HTERT RPE-1 (cell line): Measurements from ENCODE around the gene MRPL34.

ENCODE experiments used
- in situ Hi-C: fragments of 300-500 bp; cut with MboI; formaldehyde crosslinking; loops from 4 replicates; pipeline ENCODE4 v1.14.3; 2020; ENCODE audit warnings: low sequenced_read_pairs

MRPL34 gene

GRCh38 chr19:17327654-17328516 is 22.2 kb downstream of the MRPL34 start:
- in situ Hi-C loops = no loop called here

GRCh38 chr19:17328517-17329365 is 23.1 kb downstream of the MRPL34 start:
- in situ Hi-C loops = no loop called here

DNA sequence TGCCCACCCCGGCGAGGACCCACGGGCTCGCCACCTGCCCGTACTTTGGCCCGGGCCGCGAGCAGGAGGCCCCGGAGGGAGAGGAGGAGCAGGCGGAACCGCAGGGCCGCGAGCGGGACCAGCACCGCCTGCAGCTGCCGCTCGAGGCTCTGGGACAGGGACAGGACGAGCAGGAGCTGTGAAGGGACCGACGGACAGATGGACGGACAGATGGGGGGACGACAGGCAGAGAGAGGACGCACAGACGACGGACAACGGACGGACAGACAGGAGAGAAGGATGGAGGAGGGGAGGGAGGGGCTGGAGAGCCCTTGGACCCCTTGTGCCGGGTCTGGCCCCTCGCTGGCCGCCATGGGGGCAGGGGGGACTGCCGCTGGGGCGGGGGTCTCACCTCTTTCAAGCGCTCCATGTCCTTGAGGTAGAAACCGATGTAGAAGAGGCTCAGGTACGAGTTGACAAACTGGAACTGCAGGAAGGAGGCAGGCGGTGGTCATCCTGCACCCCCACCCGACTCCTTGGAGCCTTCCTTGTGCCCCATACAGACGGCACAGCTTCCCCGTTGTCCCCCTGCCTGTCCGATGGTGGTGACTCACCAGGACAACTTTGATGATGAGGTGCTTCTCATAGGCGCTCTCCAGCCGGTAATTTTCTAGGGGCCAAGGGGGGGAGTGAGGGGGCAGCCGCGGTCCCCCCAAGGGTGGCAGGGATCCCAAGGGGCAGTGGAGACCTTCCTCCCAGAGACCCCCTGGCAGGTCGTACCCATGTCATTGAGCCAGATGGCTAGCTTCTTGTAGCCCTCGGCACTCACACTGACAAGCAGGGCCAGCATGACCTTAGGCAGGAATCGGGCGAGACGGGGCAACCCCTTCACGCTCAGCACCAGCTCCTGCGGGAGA is 23.9 kb downstream of the MRPL34 start:
- in situ Hi-C loops = no loop called here

DNA sequence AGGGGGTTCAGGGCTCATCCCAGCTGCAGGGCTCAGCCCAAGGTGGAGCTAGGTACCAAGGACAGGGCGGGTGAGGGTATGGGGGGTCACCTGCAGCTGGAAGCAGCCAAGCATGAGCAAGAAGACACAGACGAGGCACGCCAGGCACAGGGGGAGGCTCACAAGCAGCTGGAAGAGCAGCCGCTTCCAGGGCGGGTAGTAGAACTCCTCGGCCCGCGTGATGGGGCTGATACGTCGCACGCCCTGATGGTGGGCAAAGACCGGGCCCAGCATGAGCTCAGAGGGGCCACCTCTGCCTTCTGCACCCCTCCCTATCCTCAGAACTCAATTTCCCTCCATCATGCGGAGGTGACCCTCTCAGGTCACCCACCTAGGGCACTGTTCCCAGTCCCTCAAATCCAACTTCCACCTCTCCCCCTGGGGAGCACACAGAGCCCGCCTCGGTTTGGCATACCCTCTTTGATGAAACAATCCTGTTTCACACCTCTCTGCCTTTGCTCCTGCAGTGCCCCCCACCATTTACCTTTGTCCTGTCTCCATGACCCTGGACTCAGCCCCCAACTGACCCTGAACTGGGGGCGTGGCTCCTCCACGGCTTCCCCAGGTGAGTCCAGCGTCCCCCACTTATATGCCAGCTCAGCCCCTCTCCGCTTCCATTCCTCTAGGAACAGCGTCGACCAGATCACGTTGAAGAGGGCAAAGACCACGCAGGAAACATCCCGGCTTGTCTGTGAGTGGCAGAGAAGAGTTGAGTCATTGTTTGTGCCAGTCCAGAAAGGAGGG is 24.8 kb downstream of the MRPL34 start:
- in situ Hi-C loops = no loop called here

GRCh38 chr19:17331045-17331558 is 25.4 kb downstream of the MRPL34 start:
- in situ Hi-C loops = no loop called here

GRCh38 chr19:17332360-17332676 is 26.6 kb downstream of the MRPL34 start:
- in situ Hi-C loops = no loop called here

DNA sequence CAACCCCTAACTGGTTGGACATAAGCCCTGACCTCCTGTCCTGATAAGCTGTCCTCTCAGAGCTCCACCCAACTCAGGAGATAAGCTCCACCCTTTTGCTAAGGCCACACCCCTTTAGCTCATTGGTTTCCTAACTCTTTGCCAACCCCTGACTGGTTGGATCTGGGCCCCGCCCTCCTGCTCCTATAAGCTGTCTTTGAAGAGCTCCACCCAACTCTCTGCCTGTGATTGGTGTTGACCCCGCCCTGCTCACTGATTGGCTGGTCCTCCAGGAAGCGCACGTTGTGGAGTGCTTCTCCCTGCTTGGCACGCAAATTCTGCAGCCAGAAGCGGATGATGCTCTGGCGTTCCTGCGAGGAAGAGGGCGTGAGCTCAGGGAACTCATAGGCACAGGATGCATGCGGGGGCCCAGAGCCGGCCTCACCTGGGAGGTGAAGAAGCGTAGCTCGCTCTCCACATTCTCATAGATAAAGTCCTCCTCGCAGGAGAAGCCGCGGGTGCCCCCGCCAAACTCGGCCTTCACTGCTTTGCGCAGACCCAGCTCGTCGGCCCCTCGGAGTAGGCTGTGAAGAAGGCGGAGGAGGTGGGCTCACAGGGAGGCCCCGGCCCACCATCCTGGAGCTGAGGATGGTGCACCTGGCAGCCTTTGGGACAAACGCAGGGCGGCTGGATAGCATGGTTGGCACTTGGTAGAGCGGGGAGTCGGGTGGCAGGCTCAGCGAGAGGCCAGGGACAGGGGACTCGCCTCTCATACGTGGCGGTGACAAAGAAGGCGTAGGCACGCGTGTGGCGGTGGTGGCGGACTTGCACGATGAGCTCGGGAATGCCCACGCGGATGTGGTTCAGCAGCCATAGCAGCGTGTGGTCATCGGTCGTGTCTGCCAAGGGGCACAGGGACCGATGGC is 27.3 kb downstream of the MRPL34 start:
- in situ Hi-C loops = no loop called here

GRCh38 chr19:17333611-17334413 is 28.1 kb downstream of the MRPL34 start:
- in situ Hi-C loops = no loop called here

GRCh38 chr19:17334414-17335409 is 29.0 kb downstream of the MRPL34 start, which contains the start of gene ANO8:
ANO8 (minus strand) TSS chr19:17334855; CDS start chr19:17334670, 185 bp downstream.
- in situ Hi-C loops = no loop called here

DNA sequence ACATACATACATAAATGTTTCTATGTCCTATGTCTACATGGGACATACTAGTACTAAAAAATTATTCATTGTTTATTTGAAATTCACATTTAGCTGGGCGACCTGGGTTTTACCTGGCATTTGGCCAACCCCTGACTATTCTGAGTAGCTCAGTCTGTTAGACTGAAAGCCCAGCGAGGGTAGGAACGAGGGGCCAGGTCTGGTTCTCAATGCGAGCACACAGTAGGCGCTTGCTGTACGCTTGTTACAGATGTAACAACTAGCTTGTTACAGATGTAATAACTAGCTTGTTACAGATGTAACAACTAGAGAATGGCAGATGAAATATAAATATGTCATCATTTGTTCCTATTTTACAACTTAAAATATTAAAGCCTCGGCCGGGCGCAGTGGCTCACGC is 29.9 kb downstream of the MRPL34 start:
- in situ Hi-C loops = no loop called here

DNA sequence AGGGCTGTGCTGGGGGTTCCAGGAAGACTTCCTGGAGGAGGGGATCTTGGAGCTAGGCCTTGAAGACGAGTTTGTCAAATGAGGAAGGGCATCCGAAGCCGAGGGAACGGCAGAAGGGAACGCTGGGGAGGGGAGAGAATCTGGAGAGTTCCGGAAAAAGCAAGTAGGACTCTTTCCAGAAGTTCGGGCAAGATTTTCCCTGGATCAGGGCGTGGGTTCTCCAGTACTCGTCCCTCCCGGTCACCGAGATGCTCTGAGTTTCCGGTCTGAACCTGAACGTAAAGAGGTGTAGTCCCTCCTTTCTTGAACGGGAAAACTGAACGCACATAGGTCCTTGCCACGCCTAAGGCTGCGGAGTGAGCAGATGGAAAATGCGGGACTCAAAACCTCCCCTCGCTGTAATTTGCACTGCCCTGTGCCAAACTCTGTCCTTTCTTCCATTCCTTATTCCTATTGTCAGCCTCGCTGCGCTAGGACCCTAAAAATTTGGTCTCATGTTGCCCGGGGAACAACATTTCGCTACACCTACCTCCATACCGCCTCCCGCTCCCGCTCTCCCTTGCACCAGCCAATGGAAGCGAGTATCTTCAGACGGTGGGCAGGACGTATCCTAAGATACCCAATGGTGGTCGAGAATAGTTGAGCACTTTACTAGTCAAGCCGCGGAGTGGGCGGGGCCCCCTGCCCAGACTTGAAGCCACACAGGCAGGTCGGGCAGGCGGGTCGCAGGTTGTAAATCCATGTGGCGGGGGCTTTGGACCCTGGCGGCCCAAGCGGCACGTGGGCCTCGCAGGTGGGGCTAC is 31.4 kb downstream of the MRPL34 start, which contains the start of gene GTPBP3:
Gene GTPBP3 (plus strand): TSS at position 682 of the 803 bp plus-strand sequence. CDS start 59 bp downstream, at position 741.
- in situ Hi-C loops = no loop called here

DNA sequence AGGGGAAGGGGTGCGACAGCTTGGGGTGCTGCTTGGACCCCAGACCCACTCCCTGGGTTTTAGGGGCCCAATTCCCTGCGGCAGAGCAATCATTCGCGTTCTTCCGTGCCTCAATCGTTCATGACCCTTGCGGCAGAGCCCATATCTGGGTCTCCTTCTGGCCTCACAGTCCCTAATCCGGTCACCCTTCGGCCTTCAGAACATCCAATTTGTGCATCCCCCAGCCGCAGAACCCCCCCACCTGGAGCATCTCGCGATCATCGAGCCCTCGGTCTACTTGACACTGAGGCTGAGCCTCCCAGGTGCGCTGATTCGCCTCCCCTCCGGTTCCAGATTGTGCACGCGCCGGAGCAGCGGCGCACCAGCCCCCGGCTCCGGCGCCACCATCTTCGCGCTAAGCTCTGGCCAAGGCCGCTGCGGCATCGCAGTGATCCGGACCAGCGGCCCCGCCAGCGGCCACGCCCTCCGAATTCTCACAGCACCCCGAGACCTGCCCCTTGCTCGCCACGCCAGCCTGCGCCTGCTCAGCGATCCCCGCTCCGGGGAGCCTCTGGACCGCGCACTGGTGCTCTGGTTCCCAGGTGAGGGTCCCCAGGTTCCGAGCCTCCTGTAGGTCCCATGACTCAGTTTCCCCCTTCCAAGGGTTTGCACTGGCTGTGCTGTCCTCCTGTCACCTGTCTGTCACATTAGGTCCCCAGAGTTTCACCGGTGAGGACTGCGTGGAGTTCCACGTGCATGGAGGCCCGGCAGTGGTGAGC is 32.2 kb downstream of the MRPL34 start:
- in situ Hi-C loops = no loop called here

DNA sequence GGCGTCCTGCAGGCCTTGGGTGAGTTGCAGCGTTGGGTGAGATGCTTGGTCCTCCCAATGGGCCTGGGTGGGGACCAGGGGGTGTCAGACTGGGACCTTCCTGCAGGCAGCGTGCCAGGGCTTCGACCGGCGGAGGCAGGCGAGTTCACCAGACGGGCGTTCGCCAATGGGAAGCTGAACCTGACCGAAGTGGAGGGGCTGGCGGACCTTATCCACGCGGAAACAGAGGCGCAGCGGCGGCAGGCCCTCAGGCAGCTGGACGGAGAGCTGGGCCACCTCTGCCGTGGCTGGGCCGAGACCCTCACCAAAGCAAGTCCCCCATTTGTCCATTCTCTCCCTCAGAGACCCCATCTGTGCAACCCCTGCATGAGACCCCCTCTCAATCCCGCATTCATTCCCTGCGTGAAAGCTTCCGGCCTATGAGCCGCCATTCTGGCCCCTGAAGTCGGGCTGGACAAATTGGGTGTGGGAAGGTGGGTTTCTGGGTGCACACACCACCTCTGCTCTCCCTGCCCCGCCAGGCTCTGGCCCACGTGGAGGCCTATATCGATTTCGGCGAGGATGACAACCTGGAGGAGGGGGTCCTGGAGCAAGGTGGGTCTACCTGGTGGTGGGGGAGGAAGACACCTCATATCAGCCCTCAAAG is 32.9 kb downstream of the MRPL34 start:
- in situ Hi-C loops = no loop called here

DNA sequence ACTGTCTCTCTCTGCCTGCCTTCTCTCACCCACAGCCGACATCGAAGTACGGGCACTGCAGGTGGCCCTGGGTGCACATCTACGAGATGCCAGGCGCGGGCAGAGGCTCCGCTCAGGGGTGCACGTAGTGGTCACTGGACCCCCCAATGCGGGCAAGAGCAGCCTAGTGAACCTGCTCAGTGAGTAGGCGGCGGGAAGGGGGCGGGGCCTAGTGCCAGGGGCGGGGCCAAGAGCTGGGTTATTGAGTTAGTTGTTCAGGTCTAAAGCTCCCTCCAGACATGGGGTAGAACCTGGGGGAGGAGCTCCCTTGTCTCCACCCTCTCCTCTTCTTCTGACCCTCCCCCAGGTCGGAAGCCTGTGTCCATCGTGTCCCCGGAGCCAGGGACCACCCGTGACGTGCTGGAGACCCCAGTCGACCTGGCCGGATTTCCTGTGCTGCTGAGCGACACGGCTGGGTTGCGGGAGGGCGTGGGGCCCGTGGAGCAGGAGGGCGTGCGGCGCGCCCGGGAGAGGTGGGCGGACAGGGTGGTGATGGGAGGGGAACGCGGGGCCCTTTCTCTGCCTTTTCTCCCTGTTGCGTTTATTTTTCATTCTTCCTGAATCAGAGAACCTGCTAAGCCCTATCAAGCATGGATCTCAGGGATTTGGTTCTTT is 33.5 kb downstream of the MRPL34 start:
- in situ Hi-C loops = no loop called here
